ENCODE measurements around the gene ATXN7L1. TPM values are rescaled to one million over a fixed set of nuclear protein-coding genes. Genes with fewer than 3 reads are reported as not detected.

Gene ATXN7L1
- polyA plus RNA-seq, 1 of the 3 experiments (the other 2 are of a cell fraction), result 6.0 TPM

DNA sequence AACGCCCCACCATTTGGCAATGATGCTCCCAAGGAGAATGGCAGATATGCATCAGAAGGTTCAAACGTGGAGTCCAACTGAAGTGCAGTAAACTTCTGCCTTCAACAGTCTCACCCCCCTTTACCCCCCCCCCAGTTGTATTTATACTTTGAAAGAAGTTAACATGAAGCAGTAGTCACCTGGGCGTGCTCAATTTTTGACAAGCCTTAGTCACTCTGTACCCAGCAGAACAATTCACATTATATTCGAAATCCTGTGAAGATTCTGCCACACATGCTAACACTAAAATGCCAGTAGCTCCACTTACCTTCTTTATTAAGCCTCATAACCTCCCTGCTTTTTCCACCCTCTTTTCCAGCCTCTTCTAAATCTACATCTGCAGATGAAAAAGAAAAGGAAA is 894 bp downstream of the ATXN7L1 start:
- Histone ChIP-seq H2AFZ (ENCODE audit: low read depth) (peak overlapping the region; percentile 95; the same call in 1 of the 2 replicates), H3K4me3 (ENCODE audit: low read depth in 2 of 2, low read length in 1 of 2) (peak overlapping the region; percentile 86 to 90), H3K27me3 (ENCODE audit: insufficient read depth) (no peaks in the 10 kb centered on the region), H3F3A (replicated peaks; ENCODE audit: insufficient read depth) (peaks cover 5% of the 10 kb centered on the region), H4K20me1 (ENCODE audit: insufficient read depth) (0 out of 2 replicates have a peak, but pooled peaks cover 2% of the 10 kb centered on the region), H3K4me1 (ENCODE audit: control insufficient read depth in 1 of 2, insufficient read depth in 2 of 2, low read depth in 1 of 2, low read length in 1 of 2) (peaks cover 0 to 37% of the 10 kb centered on the region in 2 experiments; a peak in 3 of 4 replicates), H3K9me2 (no peaks in the 10 kb centered on the region), H3K9ac (peak overlapping the region; percentile 97), H3K36me3 (replicated peaks in 1 of 2; ENCODE audit: control insufficient read depth in 1 of 2, insufficient read depth in 2 of 2, low read length in 1 of 2) (peaks cover 5% of the 10 kb centered on the region in 2 experiments), H3K27ac (ENCODE audit: low read depth in 2 of 2, low read length in 1 of 2) (peak overlapping the region; percentile 84 to 96), H3K4me2 (peak overlapping the region; percentile 85), H3K9me3 (no peaks in the 10 kb centered on the region), H3K79me2 (ENCODE audit: insufficient read depth) (peaks cover 21% of the 10 kb centered on the region; the same call in 1 of the 2 replicates)
- TF ChIP-seq JUND (IDR thresholded peaks at IDR 0.05) (no peak), EZH2phosphoT487 (IDR thresholded peaks at IDR 0.05; ENCODE audit: borderline replicate concordance, low read depth) (no peak), CHD2 (IDR thresholded peaks at IDR 0.05; ENCODE audit: low read length, partially characterized antibody) (no peak), GABPA (IDR thresholded peaks at IDR 0.05; ENCODE audit: low read depth) (no peak), YY1 (IDR thresholded peaks at IDR 0.05; ENCODE audit: low read depth) (no peak), NFIC (IDR thresholded peaks at IDR 0.05; ENCODE audit: borderline replicate concordance) (no peak), FOXM1 (IDR thresholded peaks at IDR 0.05; ENCODE audit: low read depth) (no peak), RAD21 (IDR thresholded peaks at IDR 0.05; ENCODE audit: low read length) (no peak), TAF1 (IDR thresholded peaks at IDR 0.05; ENCODE audit: borderline replicate concordance, low read depth, low read length) (no peak), FOSL2 (IDR thresholded peaks at IDR 0.05; ENCODE audit: borderline replicate concordance, low read depth) (no peak), NRF1 (IDR thresholded peaks at IDR 0.05; ENCODE audit: low read depth, low read length) (no peak)
- TF ChIP-seq, protein P1, sequence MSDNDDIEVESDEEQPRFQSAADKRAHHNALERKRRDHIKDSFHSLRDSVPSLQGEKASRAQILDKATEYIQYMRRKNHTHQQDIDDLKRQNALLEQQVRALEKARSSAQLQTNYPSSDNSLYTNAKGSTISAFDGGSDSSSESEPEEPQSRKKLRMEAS (IDR thresholded peaks at IDR 0.05; ENCODE audit: low read depth), result no peak
- 67% methylated on average over 4 of the region's 4 CpGs for WGBS (ENCODE audit: low lambda C conversion rate)
- POLR2A ChIA-PET, result no interaction called here
- CTCF ChIA-PET, result interaction anchor here (0.6 to 5.6 kb wide), 7 partner anchors 13 to 409 kb away, joined by 3 to 79 read pairs (median 3); no protein-coding TSS in a partner anchor
- no peak for DNase-seq

DNA sequence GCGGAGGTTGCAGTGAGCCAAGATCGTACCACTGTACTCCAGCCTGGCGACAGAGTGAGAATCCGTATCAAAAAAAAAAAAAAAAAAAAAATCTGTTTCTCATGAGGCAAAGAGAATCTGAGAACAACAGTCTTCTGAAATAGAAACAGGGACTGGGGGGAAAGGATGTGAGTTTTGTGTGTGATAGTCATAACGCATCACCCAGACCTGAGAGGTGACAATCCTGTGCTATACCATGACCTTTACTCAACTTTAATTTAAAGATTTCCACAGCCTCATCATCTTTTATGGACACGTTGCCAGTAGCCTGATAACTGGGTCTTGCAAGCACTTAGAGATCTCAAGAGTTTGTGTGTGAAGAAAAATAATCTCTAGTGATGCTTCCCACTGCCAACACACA is 2.3 kb downstream of the ATXN7L1 start:
- no peak overlapping the region for H3K27ac ChIP-seq (ENCODE audit: low read depth in 2 of 2, low read length in 1 of 2)
- no peak overlapping the region for H3K9ac ChIP-seq
- ChIA-PET POLR2A (no interaction called here), CTCF (interaction anchor here (1.4 to 5.6 kb wide), 3 partner anchors 26 to 280 kb away, joined by 3 to 79 read pairs (median 4); no protein-coding TSS in a partner anchor)
- no peaks in the 10 kb centered on the region for H3K9me2 ChIP-seq
- H3K27me3 ChIP-seq (ENCODE audit: insufficient read depth), result no peaks in the 10 kb centered on the region
- no peak overlapping the region for H2AFZ ChIP-seq (ENCODE audit: low read depth)
- peaks cover 3 to 5% of the 10 kb centered on the region in 2 experiments for H3K36me3 ChIP-seq (replicated peaks in 1 of 2; ENCODE audit: control insufficient read depth in 1 of 2, insufficient read depth in 2 of 2, low read length in 1 of 2)
- H3F3A ChIP-seq (replicated peaks; ENCODE audit: insufficient read depth), result no peaks in the 10 kb centered on the region
- TF ChIP-seq GABPA (IDR thresholded peaks at IDR 0.05; ENCODE audit: low read depth) (no peak), FOXM1 (IDR thresholded peaks at IDR 0.05; ENCODE audit: low read depth) (no peak), TCF12 (IDR thresholded peaks at IDR 0.05) (no peak), RAD21 (IDR thresholded peaks at IDR 0.05; ENCODE audit: low read length) (no peak), EP300 (IDR thresholded peaks at IDR 0.05; ENCODE audit: borderline replicate concordance in 1 of 2, low read depth in 1 of 2, low read length in 1 of 2) (no peak), JUND (IDR thresholded peaks at IDR 0.05) (no peak), ELF1 (IDR thresholded peaks at IDR 0.05) (no peak), YY1 (IDR thresholded peaks at IDR 0.05; ENCODE audit: low read depth) (no peak), SMC3 (IDR thresholded peaks at IDR 0.05; ENCODE audit: low read depth, low read length) (no peak), RCOR1 (IDR thresholded peaks at IDR 0.05; ENCODE audit: low read length) (no peak)
- TF ChIP-seq, protein P2, sequence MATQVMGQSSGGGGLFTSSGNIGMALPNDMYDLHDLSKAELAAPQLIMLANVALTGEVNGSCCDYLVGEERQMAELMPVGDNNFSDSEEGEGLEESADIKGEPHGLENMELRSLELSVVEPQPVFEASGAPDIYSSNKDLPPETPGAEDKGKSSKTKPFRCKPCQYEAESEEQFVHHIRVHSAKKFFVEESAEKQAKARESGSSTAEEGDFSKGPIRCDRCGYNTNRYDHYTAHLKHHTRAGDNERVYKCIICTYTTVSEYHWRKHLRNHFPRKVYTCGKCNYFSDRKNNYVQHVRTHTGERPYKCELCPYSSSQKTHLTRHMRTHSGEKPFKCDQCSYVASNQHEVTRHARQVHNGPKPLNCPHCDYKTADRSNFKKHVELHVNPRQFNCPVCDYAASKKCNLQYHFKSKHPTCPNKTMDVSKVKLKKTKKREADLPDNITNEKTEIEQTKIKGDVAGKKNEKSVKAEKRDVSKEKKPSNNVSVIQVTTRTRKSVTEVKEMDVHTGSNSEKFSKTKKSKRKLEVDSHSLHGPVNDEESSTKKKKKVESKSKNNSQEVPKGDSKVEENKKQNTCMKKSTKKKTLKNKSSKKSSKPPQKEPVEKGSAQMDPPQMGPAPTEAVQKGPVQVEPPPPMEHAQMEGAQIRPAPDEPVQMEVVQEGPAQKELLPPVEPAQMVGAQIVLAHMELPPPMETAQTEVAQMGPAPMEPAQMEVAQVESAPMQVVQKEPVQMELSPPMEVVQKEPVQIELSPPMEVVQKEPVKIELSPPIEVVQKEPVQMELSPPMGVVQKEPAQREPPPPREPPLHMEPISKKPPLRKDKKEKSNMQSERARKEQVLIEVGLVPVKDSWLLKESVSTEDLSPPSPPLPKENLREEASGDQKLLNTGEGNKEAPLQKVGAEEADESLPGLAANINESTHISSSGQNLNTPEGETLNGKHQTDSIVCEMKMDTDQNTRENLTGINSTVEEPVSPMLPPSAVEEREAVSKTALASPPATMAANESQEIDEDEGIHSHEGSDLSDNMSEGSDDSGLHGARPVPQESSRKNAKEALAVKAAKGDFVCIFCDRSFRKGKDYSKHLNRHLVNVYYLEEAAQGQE (IDR thresholded peaks at IDR 0.05; ENCODE audit: low read depth, low read length), result no peak
- H3K4me3 ChIP-seq (ENCODE audit: low read depth in 2 of 2, low read length in 1 of 2), result no peak overlapping the region
- peaks cover 0 to 26% of the 10 kb centered on the region in 2 experiments; a peak in 3 of 4 replicates for H3K4me1 ChIP-seq (ENCODE audit: control insufficient read depth in 1 of 2, insufficient read depth in 2 of 2, low read depth in 1 of 2, low read length in 1 of 2)
- H3K79me2 ChIP-seq (ENCODE audit: insufficient read depth), result peaks cover 23% of the 10 kb centered on the region; the same call in 1 of the 2 replicates
- H3K9me3 ChIP-seq, result no peaks in the 10 kb centered on the region
- no peak for DNase-seq
- no peak overlapping the region for H3K4me2 ChIP-seq
- 97% methylated on average over 6 of the region's 6 CpGs for WGBS (ENCODE audit: low lambda C conversion rate)
- H4K20me1 ChIP-seq (ENCODE audit: insufficient read depth), result no peaks in the 10 kb centered on the region

Measured in SK-N-SH (cell line).